Neuronal stem cell (in vitro differentiated cells): ENCODE measurements around the gene OTOP3.

Experiments
- DNase-seq: peaks from one replicate; pipeline ENCODE4 v3.0.0-alpha.2; 2013; ENCODE audit warnings: low spot score
- H2AFZ ChIP-seq: one replicate; pipeline ENCODE4 v1.6.1; 2013; ENCODE audit warnings: mild to moderate bottlenecking, low read length, inconsistent platforms
- H2AK5ac ChIP-seq: 2 replicates; pipeline ENCODE4 v1.6.1; 2013; ENCODE audit warnings: low read depth, mild to moderate bottlenecking, inconsistent platforms, low read length, moderate library complexity, mixed read lengths
- H2BK120ac ChIP-seq: 2 replicates; pipeline ENCODE4 v1.6.1; 2013; ENCODE audit warnings: low read depth, mild to moderate bottlenecking, inconsistent platforms, low read length, moderate library complexity, mixed read lengths
- H2BK12ac ChIP-seq: one replicate; pipeline ENCODE4 v1.6.1; 2013; ENCODE audit warnings: low read length, inconsistent platforms
- H2BK15ac ChIP-seq: 2 replicates; pipeline ENCODE4 v1.6.1; 2013; ENCODE audit warnings: mild to moderate bottlenecking, low read length, inconsistent platforms, mixed read lengths
- H2BK5ac ChIP-seq: one replicate; pipeline ENCODE4 v1.6.1; 2013; ENCODE audit warnings: inconsistent platforms, mild to moderate bottlenecking, low read length, moderate library complexity
- H3K14ac ChIP-seq: one replicate; pipeline ENCODE4 v1.6.1; 2013; ENCODE audit warnings: low read length, inconsistent platforms
- H3K18ac ChIP-seq: 2 replicates; pipeline ENCODE4 v1.6.1; 2013; ENCODE audit warnings: low read length, inconsistent platforms
- H3K23ac ChIP-seq: 2 replicates; pipeline ENCODE4 v1.6.1; 2013; ENCODE audit warnings: low read depth, mild to moderate bottlenecking, mixed read lengths, low read length, inconsistent platforms; ENCODE audit not compliant: poor library complexity
- H3K27ac ChIP-seq: replicated peaks from 3 replicates; pipeline ENCODE4 v1.5.1; 2013; ENCODE audit warnings: low read length, inconsistent platforms
- H3K27me3 ChIP-seq, 3 experiments: 2 replicates each; pipeline ENCODE4 v1.6.1; 2013; ENCODE audit warnings: low read length in 3 of 3, mild to moderate bottlenecking in 2 of 3, inconsistent platforms in 1 of 3, low read depth in 1 of 3, mixed read lengths in 1 of 3, moderate library complexity in 1 of 3; ENCODE audit not compliant: control insufficient read depth in 3 of 3, insufficient read depth in 3 of 3
- H3K36me3 ChIP-seq, 2 donors: replicated peaks in 1 of 2; 2 replicates each; pipeline ENCODE4 v1.6.1; 2013; ENCODE audit warnings: low read length in 2 of 2; ENCODE audit not compliant: control insufficient read depth in 2 of 2, insufficient read depth in 2 of 2
- H3K4ac ChIP-seq: 2 replicates; pipeline ENCODE4 v1.6.1; 2013; ENCODE audit warnings: inconsistent platforms, mild to moderate bottlenecking, low read length, moderate library complexity
- H3K4me1 ChIP-seq, 2 donors: 1 replicate in 1 of 2; 2 replicates in 1 of 2; pipeline ENCODE4 v1.6.1; 2013; ENCODE audit warnings: low read length in 2 of 2, low read depth in 1 of 2; ENCODE audit not compliant: control insufficient read depth in 2 of 2, insufficient read depth in 1 of 2
- H3K4me2 ChIP-seq: one replicate; pipeline ENCODE4 v1.6.1; 2013; ENCODE audit warnings: mild to moderate bottlenecking, low read length, inconsistent platforms; ENCODE audit not compliant: insufficient read depth, poor library complexity, severe bottlenecking
- H3K4me3 ChIP-seq, 2 donors: 2 replicates each; pipeline ENCODE4 v1.5.1; 2013; ENCODE audit warnings: low read length in 2 of 2, mild to moderate bottlenecking in 2 of 2, inconsistent platforms in 1 of 2, moderate library complexity in 1 of 2
- H3K79me1 ChIP-seq: one replicate; pipeline ENCODE4 v1.6.1; 2013; ENCODE audit warnings: low read depth, mild to moderate bottlenecking, inconsistent platforms, low read length, moderate library complexity
- H3K9ac ChIP-seq: one replicate; pipeline ENCODE4 v1.6.1; 2013; ENCODE audit warnings: mild to moderate bottlenecking, low read depth, low read length, inconsistent platforms; ENCODE audit not compliant: poor library complexity
- H3K9me3 ChIP-seq, 2 donors: replicated peaks in 1 of 2; 2 replicates each; pipeline versions ENCODE3 to v1.6.1; 2013; ENCODE audit warnings: low read length in 2 of 2, mild to moderate bottlenecking in 2 of 2, inconsistent platforms in 1 of 2, low read depth in 1 of 2, mixed read lengths in 1 of 2, moderate library complexity in 1 of 2; ENCODE audit not compliant: control insufficient read depth in 2 of 2, insufficient read depth in 1 of 2
- H4K8ac ChIP-seq: one replicate; pipeline ENCODE4 v1.6.1; 2013; ENCODE audit warnings: low read depth, mild to moderate bottlenecking, inconsistent platforms, low read length, moderate library complexity
- H4K91ac ChIP-seq: one replicate; pipeline ENCODE4 v1.6.1; 2013; ENCODE audit warnings: low read length, low read depth, mild to moderate bottlenecking, inconsistent platforms; ENCODE audit not compliant: poor library complexity
- WGBS, 2 donors: extraction: QIAGEN DNeasy Blood & Tissue Kit; methylation state at CpG; one replicate each; pipeline ENCODE4 v1.1.7; 2013; ENCODE audit warnings: missing lambda C conversion rate in 2 of 2, mixed read lengths in 1 of 2; ENCODE audit not compliant: insufficient read length in 2 of 2, insufficient replicate concordance in 1 of 2; ENCODE audit errors: extremely low coverage in 2 of 2; 5-methylcytosine and 5-hydroxymethylcytosine counted together

The OTOP3 gene

DNA sequence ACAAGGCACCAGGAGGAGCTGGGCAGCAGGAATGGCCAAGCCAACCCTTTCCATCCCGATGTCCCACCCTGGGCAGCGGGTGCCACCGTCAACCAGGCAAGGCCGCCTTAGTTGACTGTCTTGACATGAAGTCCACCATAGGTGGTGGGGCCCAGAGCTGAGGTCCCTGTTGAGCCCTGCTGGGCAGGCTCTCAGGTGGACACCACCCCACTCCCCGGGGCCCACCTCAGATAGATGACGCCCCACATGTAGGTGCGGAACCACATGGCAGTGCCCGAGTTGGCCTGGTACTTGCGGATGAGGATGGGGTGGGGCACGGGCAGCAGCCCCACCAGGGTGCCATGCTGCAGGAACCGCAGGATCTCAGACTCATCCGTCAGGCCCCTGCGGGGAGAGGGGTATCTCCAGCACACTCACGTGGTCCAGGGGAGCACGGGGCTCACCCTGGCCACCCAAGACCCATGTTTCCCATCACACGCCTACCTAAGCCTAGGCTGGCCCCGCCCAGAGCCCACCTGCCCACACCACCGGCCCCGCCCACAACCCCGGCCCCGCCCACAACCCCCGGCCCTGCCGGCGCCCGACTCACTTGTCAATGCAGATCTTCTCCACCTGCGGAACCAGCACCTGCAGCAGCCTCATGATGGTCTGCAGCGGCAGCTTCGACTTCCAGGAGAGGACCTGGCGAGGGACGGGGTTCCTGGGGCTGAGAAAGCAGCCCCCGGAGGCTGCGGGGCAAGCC, 16.2 kb downstream of the OTOP3 start:
- Histone ChIP-seq H3K14ac (no peak overlapping the region), H2BK15ac (no peak overlapping the region), H3K4ac (no peak overlapping the region), H2BK120ac (no peak overlapping the region), H2BK12ac (no peak overlapping the region), H3K18ac (peak overlapping the region; percentile 18), H3K4me3 (no peak overlapping the region), H4K8ac (no peak overlapping the region), H2AK5ac (peak overlapping the region; percentile 36), H3K9me3 (no peaks in the 10 kb centered on the region), H3K4me2 (no peak overlapping the region), H3K4me1 (no peaks in the 10 kb centered on the region), H3K27ac (no peak overlapping the region), H2BK5ac (no peak overlapping the region), H3K23ac (no peak overlapping the region), H3K9ac (no peak overlapping the region), H3K27me3 (peaks cover 0 to 70% (median 0%) of the 10 kb centered on the region in 3 experiments), H3K36me3 (no peaks in the 10 kb centered on the region), H4K91ac (no peak overlapping the region), H2AFZ (no peak overlapping the region), H3K79me1 (no peaks in the 10 kb centered on the region)
- no CpG with 5 or more reads among the region's 32 CpGs for WGBS, 2 donors
- no peak for DNase-seq

DNA sequence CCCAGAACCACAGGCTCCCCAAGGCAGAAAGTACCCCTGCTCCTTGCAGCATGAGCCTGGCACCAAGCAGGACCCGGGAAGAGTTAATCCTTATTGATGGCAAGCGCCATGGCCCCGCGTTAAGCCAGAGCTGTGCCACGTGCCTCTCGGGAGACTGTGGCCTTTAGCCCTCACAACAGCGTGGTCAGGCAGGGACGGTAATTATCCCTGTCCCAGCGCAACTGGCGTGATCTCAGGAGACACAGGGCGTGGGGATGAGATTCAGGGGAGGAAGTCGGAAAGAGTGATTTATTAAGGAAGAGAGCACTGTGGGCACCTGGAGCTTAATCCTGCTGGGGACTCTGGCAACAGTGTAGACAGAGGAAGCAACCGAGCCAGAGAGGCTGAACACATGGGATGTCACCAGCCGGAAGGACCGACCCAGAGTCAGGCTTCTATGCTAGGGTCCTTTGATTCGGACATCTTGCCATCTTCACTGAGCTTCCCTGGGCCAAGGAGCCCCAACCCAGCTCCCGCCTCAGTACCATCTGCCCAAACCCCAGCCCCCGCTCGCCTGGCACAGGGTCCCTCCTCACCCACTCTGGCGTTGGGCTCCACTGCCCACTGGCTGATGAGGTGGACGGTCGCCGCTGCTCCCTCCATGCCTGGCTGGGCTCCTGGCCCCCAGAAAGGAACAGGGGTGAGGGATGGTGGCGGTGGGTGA, 16.9 kb downstream of the OTOP3 start:
- Histone ChIP-seq H3K18ac (peak overlapping the region; percentile 44), H3K23ac (peak overlapping the region; percentile 69), H3K9me3 (no peaks in the 10 kb centered on the region), H2AK5ac (peak overlapping the region; percentile 36), H3K14ac (no peak overlapping the region), H2BK12ac (no peak overlapping the region), H2AFZ (no peak overlapping the region), H2BK15ac (no peak overlapping the region), H3K27me3 (peaks cover 0 to 65% (median 0%) of the 10 kb centered on the region in 3 experiments), H3K4me3 (no peak overlapping the region), H3K4me2 (no peak overlapping the region), H3K27ac (no peak overlapping the region), H3K36me3 (no peaks in the 10 kb centered on the region), H3K4ac (no peak overlapping the region), H4K91ac (no peak overlapping the region), H2BK5ac (no peak overlapping the region), H2BK120ac (no peak overlapping the region), H3K9ac (no peak overlapping the region), H4K8ac (no peak overlapping the region), H3K79me1 (no peaks in the 10 kb centered on the region), H3K4me1 (no peaks in the 10 kb centered on the region)
- DNase-seq = no peak
- WGBS, 2 donors = no CpG with 5 or more reads among the region's 24 CpGs

DNA sequence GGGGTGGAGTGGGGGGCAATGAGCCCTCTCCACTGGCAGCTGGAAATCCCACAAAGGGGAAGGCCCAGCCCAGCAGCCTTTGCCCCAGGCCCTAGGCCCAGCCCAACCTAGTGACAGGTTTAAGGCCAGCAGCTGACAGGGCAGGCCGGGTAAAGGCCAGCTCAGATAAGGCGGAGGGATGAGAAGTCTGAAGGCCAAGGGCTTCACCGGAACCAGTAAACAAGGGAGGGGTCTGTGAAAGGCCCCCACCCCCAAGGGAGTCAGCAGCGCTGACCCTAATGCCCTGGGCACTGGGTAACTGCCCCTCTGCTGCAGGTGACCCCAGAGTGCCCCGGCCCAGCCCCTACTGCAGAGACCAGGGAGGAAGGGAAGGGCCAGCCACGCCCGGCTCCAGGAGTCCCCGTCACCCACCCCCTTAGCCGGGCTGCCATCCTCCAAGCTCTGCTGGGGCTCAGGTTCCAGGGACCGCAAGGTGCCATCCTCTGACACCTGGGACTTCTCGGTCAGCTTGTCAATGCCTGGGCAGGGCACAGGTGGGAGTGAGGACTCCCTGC, 17.5 kb downstream of the OTOP3 start:
- Histone ChIP-seq H4K91ac (no peak overlapping the region), H2AFZ (no peak overlapping the region), H2BK120ac (no peak overlapping the region), H4K8ac (no peak overlapping the region), H3K4me3 (no peak overlapping the region), H3K9me3 (no peaks in the 10 kb centered on the region), H2AK5ac (no peak overlapping the region), H3K23ac (peak overlapping the region; percentile 69), H3K14ac (no peak overlapping the region), H3K4ac (no peak overlapping the region), H3K27me3 (peaks cover 0 to 60% (median 2%) of the 10 kb centered on the region in 3 experiments), H2BK12ac (no peak overlapping the region), H3K9ac (no peak overlapping the region), H3K79me1 (no peaks in the 10 kb centered on the region), H3K4me1 (no peaks in the 10 kb centered on the region), H3K36me3 (no peaks in the 10 kb centered on the region), H2BK5ac (no peak overlapping the region), H2BK15ac (no peak overlapping the region), H3K4me2 (no peak overlapping the region), H3K18ac (no peak overlapping the region), H3K27ac (no peak overlapping the region)
- no CpG with 5 or more reads among the region's 11 CpGs for WGBS, 2 donors
- DNase-seq = no peak

DNA sequence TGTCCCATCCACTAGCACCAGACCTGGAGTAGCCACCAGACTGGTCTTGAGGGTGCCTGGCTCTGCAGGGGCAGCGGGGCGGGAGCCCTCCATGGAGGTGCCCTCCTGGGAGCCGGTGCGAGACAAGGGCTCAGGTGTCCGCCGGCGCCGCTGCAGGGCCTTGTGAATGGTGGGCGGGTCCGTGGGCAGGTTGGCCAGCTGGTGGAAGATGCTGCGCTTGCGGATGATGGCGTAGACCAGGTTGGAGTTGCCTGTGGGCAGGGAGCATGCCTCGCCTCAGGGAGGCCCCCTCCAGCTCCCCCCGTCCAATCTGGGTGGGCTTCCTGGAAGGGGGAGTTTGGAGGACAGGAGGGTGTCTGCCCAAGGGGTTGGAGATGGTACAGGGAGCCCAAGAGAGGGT, 18.4 kb downstream of the OTOP3 start:
- H3K18ac ChIP-seq = no peak overlapping the region
- H3K14ac ChIP-seq = peak overlapping the region; percentile 56
- H2BK15ac ChIP-seq = no peak overlapping the region
- no peaks in the 10 kb centered on the region for H3K79me1 ChIP-seq
- H3K23ac ChIP-seq = peak overlapping the region; percentile 12
- no peak overlapping the region for H3K4me3 ChIP-seq
- H2AK5ac ChIP-seq = peak overlapping the region; percentile 37
- H3K36me3 ChIP-seq = no peaks in the 10 kb centered on the region
- H3K9me3 ChIP-seq = no peaks in the 10 kb centered on the region
- no peak overlapping the region for H3K4me2 ChIP-seq
- H3K9ac ChIP-seq = no peak overlapping the region
- H2BK5ac ChIP-seq = no peak overlapping the region
- H3K4ac ChIP-seq = no peak overlapping the region
- H4K8ac ChIP-seq = peak overlapping the region; percentile 65
- no peak overlapping the region for H4K91ac ChIP-seq
- no peak overlapping the region for H3K27ac ChIP-seq
- no peak for DNase-seq
- H3K4me1 ChIP-seq = no peaks in the 10 kb centered on the region
- H2AFZ ChIP-seq = no peak overlapping the region
- peaks cover 0 to 58% (median 3%) of the 10 kb centered on the region in 3 experiments for H3K27me3 ChIP-seq
- no peak overlapping the region for H2BK12ac ChIP-seq
- H2BK120ac ChIP-seq = no peak overlapping the region
- no CpG with 5 or more reads among the region's 15 CpGs for WGBS, 2 donors
